ENCODE results near the gene SLC25A17.
"Not testable (repeated sequence)": the region's sequence is repeated elsewhere in the genome, so short reads cannot be mapped to it uniquely, and the experiment has no call there.

SLC25A17 gene

GRCh38 chr22:40818747-40819598 lies at the start of gene SLC25A17:
Gene SLC25A17 (minus strand): TSS chr22:40819346. CDS start chr22:40819248, 98 bp downstream.
- peak; percentile 69 to 80 for DNase-seq (ENCODE audit: low read depth in 2 of 2)

DNA sequence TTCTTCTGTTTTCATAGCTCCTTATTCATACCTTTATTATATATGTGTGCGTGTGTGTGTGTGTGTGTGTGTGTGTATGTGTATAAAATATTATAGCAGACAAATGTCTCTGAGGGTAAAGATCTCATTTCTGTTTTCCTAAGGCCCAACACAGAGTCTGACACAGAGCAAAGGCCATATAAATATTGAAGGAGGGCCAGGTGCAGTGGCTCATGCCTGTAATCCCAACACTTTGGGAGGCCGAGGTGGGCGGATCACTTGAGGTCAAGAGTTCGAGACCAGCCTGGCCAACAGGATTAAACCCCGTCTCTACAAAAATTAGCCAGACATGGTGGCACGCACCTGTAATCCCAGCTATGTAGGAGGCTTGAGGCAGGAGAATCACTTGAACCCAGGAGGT lies 49.2 kb upstream of the SLC25A17 start:
- not testable (repeated sequence) for DNase-seq (ENCODE audit: low read depth in 2 of 2)

DNA sequence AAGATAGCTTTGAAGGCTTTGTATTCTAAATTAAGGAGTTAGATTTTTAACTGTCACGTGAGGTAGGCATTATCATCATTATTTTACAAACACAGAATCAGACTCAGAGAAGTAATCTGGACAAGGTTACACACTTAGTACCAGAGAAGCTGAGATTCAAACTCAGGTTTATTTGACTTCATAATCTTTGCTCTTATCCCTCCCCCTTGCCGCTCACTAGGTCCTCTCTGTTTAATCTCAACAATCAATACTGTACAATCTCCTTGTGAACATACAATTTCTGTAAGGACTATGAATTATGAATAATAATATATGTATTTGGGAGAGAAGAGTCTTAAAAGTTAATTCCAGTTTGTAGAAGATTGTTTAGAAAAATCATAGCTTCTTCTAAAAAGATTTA lies 48.0 kb upstream of the SLC25A17 start:
- no peak for DNase-seq (ENCODE audit: low read depth in 2 of 2)

- no peak for DNase-seq (ENCODE audit: low read depth in 2 of 2)
Measured at GRCh38 chr22:40862537-40862936, 43.4 kb upstream of the SLC25A17 start.

DNA sequence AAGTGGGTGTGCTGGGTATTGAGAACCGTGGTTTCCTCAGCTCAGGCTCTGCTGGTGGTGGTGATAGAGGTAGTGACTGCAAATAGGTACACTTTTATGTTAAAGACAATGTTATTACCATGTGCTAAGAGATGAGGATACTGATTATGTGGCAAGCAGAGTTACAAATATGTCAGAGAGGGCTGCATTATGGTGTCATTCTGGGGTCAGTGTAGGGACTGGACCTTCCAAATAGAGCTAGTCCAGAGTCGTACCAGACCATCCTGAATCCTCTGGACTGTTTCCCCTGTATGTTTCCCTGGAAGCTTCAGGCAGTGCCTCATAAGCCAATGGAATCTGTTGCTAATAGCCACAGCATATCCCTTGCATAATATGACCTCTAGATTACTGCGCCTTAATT lies 42.9 kb upstream of the SLC25A17 start, which contains the start of gene DNAJB7:
Gene DNAJB7 (minus strand): TSS at position 101 of the 400 bp plus-strand sequence. CDS start 119 bp downstream, outside the sequence.
- no peak for DNase-seq (ENCODE audit: low read depth in 2 of 2)

DNA sequence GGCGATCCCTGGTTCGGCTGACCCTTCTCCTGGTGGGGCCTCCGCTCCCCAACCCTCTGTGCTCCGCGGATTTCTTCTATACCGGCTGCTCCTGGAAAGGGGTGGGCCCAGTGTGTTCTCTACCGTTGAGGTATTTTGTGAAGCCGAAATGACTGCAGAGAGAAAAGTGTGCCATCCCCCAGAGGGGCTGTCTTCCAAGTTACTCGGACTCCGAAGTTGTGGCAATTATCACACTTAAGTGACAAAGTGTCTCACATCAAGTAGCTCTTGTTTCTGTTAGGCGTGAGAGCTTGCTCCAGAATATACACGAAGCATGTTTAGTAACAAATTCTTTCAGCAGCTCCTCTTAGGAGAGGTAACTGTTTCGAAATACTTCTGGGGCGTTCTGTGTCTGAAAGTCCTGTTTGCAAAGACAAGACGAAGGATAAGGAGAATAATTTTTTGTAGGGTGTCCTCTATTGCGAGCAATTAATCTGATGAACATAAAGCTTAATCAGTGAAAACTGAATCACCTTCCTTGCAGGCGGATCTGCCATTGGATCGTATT lies 38.2 kb upstream of the SLC25A17 start:
- DNase-seq (ENCODE audit: low read depth in 2 of 2): no peak

GRCh38 chr22:40856513-40857308 lies 37.6 kb upstream of the SLC25A17 start, which contains the start of the genes ST13 and XPNPEP3:
Gene ST13 (minus strand): TSS chr22:40856639. CDS start chr22:40856540, 99 bp downstream.
Gene XPNPEP3 (plus strand): TSS chr22:40857148. CDS start chr22:40857182, 34 bp downstream.
- peak; percentile 95 to 96 for DNase-seq (ENCODE audit: low read depth in 2 of 2)

DNA sequence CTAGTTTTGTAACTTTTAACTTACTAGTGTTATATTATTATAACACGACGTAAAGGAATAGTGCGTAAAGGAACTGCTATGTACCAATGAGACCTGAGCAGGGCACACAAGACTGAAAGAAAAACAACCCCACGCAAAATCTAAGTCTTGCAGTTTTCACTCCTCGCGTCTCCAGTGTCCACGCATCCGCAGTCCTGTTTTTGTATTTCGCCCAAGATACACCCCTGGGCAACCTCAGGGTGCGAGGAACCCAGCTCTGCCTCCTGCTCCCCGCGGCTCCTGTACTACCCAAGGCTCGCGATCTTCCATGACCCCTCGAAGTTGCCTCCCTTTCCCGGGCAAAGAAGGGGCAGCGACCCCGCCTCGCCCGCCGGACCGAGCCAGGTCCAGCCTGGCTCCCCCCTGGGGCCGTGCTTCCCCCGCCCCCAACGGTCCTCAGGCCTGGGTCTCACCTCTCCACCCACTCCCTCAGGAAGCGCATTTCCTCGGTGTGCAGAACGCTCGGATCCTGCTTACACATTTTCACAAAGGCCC lies 36.9 kb upstream of the SLC25A17 start:
- DNase-seq (ENCODE audit: low read depth in 2 of 2): peak; percentile 5

GRCh38 chr22:40855071-40855978 lies 36.2 kb upstream of the SLC25A17 start:
- DNase-seq (ENCODE audit: low read depth in 2 of 2): no peak

DNA sequence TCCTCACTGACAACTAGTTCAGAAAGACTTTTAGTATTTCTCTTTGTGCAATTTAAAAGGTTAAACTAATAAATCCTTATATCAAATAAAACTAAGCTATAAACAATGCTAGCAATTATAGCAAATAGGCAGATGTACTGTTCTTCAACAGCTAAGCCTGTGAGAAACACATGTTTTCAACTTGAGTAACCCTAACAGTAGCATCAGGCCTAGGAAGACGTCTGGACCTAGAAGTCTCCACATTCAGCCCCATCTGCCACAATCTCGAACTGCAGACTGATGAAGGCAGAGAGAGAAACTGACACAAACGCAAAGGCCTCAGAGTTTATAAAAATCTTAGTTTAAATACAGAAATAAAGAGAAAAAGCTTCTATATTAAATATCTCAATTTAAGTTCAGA lies 34.8 kb upstream of the SLC25A17 start:
- DNase-seq (ENCODE audit: low read depth in 2 of 2): no peak

- no peak for DNase-seq (ENCODE audit: low read depth in 2 of 2)
Measured at GRCh38 chr22:40853333-40853732, 34.2 kb upstream of the SLC25A17 start.

- DNase-seq (ENCODE audit: low read depth in 2 of 2): not testable (repeated sequence)
Measured at GRCh38 chr22:40845816-40846215, 26.7 kb upstream of the SLC25A17 start.

- no peak for DNase-seq (ENCODE audit: low read depth in 2 of 2)
Measured at GRCh38 chr22:40844951-40845350, 25.8 kb upstream of the SLC25A17 start.

DNA sequence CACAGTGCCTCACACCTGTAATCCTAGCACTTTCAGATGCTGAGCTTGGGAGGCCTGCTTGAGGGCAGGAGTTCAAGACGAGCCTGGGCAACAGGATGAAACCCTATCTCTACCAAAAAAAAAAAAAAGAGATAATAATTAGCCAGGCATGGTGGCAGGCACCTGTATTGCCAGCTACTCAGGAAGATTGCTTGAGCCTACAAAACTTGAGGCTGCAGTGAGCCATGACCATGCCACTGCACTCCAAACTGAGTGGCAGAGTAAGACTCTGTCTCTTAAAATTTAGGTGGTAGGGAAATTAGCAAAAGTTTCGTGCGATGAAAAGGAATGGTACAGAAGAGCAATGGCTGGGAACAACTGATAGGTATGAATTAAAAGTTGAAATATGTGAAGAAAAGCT lies 19.3 kb upstream of the SLC25A17 start:
- no peak for DNase-seq (ENCODE audit: low read depth in 2 of 2)

GRCh38 chr22:40834619-40835018 lies 15.5 kb upstream of the SLC25A17 start:
- no peak for DNase-seq (ENCODE audit: low read depth in 2 of 2)

- DNase-seq (ENCODE audit: low read depth in 2 of 2): no peak
Measured at GRCh38 chr22:40829131-40829530, 10.0 kb upstream of the SLC25A17 start.

- DNase-seq (ENCODE audit: low read depth in 2 of 2): no peak
Measured at GRCh38 chr22:40826984-40827741, 8.0 kb upstream of the SLC25A17 start.

DNA sequence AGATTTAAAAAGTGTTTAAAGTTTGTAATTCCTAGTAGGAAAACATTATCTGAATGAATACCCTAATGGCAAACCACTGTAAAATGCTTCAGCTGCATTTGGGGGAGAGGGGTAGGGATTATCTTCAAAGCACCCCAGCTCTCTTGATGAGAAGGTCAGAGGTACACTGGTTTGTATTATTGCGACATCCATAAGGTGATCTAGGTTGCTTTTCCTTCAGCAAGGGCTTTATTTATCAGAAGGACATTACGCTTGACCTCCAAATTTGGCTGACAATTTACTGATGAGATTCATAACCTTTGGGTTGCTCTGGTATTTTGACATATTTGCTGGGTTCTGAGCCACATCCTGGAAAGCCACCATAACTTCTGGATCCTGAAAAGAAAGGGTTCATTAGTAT lies 7.1 kb upstream of the SLC25A17 start:
- not testable (repeated sequence) for DNase-seq (ENCODE audit: low read depth in 2 of 2)

GRCh38 chr22:40823426-40823825 lies 4.3 kb upstream of the SLC25A17 start:
- no peak for DNase-seq (ENCODE audit: low read depth in 2 of 2)

GRCh38 chr22:40819599-40820140 lies 524 bp upstream of the SLC25A17 start:
- no peak for DNase-seq (ENCODE audit: low read depth in 2 of 2)
